NCI-H187 (cell line): ENCODE results near the gene SLC24A4.

Experiments
- DNase-seq, 2 experiments: peaks; one replicate each; lab custom pipeline; 2025; lab: John Stamatoyannopoulos, UW

SLC24A4 gene

DNA sequence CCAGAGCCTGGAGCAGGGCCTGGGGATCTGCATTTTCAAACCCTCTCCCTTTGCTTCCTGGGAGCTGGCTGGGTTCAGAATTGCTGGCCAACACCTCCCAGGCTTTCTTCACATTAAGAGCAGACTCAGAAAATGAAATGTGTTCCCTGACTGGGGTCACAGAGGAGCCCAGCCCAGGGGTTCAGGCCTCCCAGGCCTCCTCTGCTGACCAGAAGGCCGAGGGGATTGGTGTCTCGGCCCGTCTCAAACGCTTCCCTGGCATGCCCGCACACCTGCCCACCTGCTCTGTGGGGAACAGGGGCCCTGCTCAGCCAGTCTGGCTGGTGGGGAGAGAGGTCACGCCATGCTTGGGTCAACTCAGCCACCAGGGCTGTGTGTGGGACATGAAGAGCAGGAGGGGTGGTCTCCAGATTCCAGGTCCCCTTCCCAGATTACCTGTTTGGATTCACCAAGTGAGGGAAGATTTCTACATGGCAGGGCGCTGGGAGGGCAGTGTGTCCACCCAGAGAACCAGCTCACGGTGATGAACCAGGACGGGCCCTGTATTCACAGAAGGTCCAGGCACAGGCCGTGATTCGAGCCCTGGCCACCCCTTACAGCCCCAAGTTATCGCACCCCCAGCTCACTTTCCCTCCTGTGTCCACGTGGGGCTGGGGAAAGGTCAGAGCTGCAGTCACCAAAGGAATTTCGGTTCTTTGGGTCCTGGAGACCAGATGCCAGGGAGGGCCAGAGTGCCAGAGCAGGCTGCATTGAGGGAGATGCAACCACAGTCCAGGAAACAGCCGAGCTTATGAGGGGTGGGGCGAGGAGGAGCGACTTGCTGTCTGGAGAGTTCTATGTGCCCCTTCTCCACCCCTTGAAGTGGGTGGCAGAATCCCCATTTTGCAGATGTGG, 135.4 kb downstream of the SLC24A4 start:
- no peak for DNase-seq

DNA sequence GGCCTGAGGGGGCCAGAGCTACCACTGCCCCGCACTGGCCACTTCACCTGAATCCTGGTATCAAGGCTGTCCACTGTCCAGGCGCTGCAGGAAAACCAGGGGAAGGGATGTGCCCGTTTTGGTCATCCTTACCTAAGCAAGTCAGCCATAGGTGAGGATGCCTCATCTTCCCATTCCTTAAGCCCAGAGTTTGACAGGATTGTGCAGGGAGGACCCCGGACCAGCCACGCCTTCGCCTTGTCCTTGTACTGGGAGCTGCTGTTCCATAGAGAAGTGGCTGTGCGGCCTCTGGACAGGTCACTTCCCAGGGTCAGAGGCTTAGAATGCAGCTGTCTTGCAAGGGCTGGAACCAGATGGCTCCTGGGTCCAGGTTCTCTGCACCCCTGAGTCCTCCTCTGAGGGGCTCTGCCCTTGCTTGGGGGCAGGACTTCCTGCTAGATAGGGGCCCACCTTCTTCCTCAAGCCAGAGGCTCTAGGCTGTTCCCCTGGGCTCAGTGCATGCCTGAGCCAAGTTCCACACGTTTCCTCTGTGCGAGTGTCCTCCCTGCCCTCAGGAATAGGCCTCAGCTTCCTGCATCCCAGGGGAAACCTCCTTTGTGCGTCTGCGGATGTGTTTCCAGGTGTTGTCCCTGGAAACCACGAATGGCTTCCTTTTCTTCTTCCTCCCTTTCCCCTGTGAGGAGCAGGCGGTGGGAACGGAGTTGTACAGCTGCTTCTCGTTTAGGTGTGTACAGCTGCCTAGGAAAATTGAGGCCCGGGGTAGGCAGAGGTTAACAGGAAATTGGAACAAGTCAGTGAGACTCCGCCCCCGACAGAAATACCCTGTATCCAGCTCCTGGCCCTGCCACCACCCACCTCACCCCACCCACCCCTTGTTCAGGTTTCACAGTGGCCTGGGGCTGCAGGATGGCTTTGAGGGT, 136.3 kb downstream of the SLC24A4 start:
- no peak for DNase-seq

DNA sequence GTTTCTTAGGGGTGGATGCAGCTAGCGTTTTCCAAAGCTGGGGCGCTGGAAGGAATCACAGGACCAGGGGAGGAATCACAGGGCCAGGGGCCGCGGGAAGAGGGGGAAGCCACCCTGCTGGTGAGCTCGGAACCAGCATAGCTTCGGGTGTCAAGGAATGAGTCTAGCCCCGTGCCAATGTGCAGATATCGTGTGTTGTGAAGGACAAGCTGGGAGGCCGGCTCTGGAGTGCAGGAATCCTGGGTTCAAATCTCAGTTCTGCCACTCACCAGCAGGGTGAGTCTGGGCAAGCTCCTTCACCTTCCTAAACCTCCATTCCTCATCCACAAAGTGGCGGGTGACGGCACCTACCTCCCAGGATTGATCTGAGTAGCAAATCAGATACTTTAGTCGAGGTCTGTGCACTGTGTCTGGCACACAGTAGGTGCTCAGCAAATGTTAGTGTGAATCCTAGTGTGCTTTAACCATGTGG, 137.0 kb downstream of the SLC24A4 start:
- DNase-seq: no peak

DNA sequence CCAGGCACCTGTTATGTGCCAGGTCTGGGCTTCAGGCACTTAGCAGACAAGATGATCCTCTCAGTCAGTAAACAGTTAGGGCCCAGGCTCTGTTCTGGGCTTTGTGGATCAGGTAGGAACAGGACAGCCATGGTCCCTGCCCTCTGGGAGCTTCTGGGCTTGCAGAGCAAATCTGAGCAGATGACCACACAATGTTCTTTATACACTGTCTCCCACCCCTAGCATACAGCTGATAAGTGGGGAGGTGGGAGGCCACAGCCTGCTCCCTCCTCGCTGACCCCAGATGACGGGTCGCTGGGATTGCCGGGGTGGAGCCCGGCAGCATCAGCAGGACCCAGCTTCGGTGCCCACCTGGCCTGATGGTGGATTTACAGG, 137.6 kb downstream of the SLC24A4 start:
- DNase-seq: no peak

DNA sequence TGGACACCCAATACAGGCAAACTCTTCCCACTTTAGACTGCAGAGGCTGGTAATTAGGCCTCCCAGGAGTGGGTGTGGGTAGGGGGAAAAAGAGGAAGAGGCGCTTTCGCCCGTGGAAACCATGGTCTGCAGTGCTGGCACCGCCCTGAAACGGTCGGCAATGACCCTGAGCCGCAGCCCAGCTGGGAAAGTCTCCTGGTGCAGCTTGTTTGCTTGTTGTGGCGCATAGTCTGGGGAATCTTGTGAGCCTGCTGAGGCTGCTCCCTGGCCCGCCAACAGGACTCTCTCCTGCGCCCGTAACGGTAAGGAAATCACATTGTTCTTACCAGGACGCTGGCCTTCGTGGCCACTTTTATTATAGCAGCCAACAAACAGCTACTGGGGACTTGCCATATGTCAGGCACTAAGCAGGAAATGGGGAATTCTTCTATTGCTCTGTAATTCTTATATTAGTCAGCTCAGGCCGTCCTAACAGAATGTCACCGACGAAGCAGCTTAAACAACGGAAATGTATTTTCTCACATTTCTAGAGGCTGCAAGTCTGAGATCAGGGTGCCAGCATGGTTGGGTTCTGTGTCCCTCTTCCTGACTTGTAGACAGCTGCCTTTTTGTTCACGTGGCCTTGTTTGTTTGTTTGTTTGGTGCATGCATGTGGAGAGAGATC, 138.1 kb downstream of the SLC24A4 start:
- no peak for DNase-seq

DNA sequence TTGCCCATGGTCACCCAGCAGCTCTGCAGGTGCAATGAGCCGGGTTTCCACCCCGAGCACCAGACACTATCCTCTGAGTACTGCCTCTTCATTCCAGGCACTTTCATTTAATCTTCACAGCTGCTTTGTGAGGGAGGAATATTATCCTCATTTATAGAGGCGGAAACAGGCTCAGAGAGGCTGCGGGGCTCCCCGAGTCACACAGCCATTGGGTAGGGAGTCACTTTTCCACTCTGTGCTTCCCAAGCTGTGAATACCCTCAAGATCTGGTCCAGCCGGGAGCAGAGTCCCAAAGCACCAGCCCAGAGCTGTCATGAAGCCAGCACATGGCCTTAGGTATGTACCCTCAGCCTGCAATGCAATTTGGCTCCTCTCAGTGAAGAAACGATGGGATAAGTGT, 138.9 kb downstream of the SLC24A4 start:
- DNase-seq: no peak

DNA sequence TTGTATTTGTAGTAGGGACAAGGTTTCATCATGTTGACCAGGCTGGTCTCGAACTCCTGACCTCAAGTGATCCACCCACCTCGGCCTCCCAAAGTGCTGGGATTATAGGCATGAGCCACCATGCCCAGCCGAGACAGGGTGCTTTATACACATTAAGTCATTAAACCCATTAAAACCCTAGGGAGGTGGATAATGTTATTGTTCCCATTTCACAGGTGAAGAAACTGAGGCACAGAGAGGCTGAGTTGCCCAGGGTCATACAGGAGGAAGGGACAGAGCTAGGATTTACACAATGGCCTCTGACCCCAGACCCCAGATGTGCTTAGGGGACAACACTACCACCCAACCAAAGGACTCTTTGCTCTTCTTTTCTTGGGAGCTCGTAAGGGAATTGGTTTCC, 139.6 kb downstream of the SLC24A4 start:
- no peak for DNase-seq

DNA sequence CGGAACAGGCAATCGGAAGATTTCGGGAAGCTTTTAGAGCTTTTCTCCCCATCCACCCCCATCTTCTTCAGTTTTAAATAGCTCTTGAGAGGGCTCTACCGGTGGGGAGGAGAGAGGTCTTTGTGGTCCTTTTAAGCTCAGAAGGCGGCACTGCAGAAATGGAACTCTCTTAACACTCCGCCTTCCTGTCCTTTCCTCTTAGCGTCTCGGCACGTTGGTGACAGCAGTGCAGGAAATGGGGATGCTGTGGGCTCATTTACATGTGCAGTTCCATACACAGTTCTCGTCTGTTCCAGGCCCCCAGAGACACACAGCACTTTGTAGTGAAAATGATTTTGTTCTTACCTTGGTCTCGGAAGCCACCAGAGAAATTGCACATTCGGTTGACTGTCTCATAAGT, 140.2 kb downstream of the SLC24A4 start:
- no peak for DNase-seq

DNA sequence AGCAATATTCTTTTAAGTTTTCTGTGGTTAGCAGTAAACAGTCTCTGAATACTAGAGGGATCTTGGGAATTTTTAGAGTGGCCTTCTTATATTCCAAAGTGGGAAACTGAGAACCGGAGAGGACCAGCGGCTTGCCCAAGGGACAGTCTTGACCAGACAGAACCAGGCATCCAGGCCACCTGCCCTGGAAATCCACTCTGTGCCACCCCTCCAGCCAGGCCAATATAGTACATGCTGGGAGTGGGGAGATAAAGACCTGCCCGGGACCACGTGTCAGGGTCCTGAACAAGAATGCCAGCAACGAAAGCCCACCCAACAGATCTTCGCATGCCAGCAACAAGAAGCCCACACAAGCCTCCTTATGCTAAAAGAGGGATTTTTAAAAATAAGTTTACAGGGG, 141.2 kb downstream of the SLC24A4 start:
- no peak for DNase-seq

DNA sequence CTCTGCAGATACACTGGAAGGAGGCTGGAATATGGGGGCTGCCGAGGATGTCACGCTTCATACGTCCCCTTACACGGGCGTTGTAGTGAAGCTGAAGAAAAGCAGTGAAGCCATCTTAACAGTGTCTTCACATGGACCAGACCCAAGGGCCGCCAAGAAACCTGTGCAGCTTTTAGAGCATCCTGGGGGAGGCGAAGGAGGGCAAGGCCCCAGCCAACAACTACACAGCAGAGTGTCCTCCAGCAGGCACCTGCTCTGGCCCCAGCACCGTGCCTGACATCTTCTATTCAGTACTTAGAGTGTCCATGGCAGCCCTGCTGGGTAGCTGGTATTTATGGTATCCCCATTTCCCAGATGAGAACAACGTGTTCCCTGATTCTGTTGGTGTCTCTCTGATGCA, 141.8 kb downstream of the SLC24A4 start:
- no peak for DNase-seq

DNA sequence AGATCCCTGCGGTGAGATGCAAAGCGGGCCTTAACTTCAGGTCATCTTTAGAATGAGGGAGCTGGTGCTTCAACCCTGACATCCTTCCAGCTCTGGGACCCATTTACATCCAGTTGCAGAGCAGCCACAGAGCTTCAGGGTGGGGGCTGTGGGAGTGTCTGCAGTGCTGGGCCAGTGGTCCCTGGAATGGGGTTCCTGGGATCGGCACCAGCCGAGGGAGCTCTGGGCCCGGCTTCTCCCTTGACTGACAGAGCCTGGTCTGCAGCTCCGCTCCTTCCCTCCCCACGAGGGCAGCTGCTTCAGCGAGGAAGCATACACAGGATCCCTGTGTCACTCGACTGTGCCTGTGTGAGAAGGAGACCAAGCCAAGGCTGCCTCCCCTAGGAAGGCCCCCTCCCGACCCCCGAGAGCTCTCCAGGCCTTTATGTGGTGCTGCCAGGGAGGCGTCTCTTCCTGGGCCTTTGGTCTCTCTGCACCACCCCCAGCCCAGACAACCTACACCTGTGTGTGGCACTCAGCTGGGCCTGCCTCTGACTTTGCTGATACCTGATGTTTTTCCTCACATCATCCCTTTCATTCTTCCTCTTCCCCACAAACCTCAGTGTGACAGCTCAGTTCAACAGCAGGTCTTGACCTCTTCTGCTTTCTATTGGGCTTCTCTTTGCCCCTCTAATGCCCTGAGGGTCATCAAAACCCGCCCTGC, 142.5 kb downstream of the SLC24A4 start:
- DNase-seq: no peak

DNA sequence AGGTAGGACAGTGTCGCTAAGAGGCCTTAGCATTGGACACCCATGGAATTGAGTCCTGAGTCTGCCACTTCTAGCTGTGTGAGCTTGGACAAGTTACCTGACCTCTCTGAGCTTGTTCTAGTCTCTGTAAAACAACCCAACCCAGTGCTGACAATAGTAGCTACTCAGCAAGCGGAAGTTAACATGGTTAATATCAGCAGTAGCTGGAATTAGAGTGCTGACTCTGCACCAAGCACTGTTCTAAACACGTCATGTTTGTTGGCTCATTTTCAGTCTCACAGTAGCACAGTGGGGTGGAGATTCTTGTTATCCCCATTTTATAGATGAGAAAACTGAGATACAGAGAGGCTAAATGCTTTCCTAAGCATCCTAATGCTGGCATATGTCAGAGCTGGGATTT, 143.1 kb downstream of the SLC24A4 start:
- no peak for DNase-seq

DNA sequence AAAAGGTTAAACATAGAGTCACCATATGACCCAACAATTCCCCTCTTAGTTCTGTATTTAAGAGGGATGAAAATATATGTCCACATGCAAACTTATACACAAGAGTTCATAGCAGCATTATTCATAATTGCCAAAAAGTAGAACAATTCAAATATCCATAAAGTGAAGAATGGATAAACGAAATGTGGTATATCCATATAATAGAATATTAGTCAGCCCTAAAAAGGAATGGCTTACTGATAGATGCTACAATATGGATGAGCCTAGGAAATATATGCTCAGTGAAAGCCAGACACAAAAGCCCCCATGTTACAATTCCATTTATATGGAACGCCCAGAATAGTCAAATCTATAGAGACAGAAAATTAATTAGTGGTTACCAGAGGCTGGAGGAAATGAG, 146.6 kb downstream of the SLC24A4 start:
- no peak for DNase-seq

DNA sequence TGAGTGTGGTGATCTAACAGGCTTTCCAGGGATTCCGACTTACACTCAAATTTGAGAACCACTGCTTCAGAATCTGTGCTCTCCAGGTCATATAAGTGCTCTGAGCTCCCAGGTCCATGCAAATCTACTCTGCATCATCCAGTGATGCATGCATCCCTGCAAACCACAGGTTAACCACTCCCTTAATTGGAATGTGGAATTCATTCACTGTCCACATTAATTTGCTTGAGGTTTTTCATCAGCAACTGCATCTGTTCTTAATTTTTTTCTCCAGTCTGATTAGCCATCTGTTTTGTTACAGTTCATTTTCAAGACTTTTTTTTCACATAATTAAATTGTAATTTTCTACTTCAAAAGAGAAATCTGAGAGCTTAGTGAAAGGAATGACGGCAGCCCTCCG, 147.2 kb downstream of the SLC24A4 start:
- no peak for DNase-seq

DNA sequence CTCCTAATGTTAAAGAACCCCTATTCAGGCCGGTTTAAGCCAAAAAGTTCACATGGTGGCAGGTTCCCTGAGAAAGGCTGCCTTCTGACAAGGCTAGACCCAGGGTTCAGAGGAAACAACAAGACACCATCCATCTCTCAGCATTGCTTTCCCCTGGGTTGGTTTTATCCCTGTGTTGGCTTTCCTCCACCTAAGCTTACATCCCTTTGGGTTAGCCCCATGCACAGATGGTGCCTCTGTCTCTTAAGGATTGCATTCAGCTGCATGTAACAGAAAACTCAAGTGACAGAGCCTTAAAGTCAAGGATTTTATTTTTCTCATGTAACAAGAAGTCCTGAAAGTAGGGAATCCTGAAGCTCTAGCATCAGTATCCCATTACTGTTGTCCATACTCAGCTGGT, 147.8 kb downstream of the SLC24A4 start:
- no peak for DNase-seq

DNA sequence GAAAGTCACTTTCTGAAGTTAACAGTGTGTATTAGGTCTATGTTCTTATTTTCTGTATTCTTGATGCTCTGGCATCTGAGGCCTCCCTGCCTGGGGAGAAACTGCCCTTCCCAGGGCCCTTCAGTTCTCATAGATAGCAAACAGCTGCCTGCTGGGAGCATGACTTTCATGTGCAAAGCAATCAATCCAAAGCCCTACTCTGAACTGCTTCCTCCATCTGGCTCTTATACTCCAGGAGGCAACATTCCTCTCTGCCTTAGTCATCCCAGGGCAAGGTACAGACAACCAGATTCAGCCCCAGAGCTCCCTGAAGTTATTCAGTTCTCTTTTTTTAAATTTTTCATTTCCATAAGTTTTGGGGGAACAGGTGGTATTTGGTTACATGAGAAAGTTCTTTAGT, 149.0 kb downstream of the SLC24A4 start:
- DNase-seq: no peak

DNA sequence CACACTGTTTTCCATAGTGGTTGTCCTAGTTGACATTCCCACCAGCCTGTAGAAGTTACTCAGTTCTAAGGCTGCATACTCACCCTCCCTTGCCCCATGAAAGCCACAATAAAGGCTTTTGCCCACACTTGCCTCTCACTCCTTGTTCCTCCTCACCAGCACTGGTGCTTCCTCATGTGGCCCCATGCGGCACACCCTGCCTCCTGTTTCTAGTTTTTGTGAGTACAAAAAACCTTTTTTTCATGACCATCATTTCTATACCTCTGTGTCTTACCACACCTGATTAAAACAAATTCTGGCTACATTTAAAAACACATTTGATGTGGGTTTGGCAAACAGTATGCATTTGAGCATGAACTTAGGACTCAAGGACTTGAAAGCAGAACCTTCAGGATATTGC, 149.9 kb downstream of the SLC24A4 start:
- no peak for DNase-seq

DNA sequence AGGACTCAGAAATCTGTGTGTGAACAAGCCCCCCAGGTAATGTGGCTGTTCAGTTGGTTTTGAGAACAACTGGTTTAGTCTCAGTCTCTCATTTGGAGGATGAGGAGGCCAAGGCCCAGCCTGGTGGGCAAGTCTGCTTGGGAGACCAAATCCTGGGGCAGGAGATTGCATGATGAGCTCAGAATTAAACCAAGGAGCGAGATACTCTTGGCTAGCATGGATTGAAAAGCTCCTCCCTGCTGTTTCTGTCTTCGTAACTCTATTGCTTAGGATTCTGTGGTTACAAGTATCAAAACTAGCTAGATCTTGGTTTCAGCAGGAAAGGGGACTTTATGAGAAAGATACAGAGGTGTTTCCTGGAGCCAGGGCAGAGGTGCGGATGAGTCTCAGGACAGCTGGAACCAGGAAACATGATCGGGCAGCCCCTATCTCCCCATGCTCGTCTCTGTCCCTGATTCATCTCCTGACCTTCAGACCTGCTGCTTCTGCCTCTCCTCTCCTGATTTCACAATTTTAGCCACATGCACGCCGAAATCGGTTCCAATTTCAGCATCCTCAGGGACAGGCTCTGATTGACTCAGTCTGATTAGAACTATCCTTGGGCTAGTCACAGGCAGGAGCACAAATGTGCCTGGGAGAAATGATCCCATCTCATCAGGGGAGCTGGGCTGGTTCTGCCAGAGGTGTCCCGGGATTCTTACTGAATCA, 150.4 kb downstream of the SLC24A4 start:
- DNase-seq: no peak

DNA sequence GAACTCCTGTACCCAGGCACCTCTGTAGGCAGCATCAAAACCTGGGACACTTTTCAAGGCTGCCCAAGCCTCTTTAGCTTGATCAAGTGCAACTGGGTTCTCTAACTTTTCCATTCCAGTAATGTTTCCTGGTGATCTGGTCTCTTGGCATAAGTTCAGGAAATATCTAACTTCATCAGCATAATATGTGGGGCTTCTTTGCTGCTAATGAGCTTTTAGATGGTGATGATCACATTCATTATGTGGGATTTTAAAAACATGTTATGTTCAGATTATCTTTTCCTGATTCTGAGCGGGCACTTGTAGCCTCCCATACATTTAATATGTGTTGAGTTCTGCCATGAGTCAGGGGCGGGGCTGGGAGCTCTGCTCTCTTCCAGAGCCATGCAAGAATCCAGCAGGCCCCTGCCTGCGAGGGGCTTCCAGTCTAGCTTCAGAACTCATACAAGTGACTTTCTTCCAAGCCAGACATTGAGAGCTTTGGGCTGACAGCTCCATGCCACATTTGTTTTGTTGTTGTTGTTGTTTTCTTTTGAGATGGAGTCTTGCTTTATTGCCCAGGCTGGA, 151.1 kb downstream of the SLC24A4 start:
- no peak for DNase-seq

DNA sequence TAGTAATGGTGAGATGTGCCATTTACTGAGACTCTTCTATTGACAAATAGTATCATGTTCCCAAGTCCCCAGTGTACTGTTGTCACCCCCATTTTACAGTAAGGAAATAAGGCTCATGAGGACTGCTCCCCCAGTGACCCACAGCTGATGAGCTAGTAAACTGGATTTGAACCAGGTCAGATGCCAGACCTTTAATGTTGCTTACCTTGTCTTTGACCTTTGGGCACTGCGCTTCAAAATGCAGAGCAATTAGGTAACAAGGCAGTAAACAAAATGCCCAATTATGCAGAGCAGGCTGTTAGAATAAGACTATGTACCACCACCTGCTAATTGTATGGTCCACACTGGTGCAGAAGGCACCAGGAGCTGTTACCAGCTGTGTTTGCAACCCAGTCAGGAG, 152.1 kb downstream of the SLC24A4 start:
- no peak for DNase-seq
